Activated CD4-positive, CD25-positive, alpha-beta regulatory T cell treated with anti-CD3 and anti-CD28 coated beads, Interleukin-2, amount 50 U/mL, for 72 hours (primary cell): ENCODE measurements around the gene CHRFAM7A.
"Not testable (repeated sequence)": the region's sequence is repeated elsewhere in the genome, so short reads cannot be mapped to it uniquely, and the experiment has no call there.

Source experiments
- DNase-seq: peaks from one replicate; pipeline ENCODE4 v3.0.0; 2021

CHRFAM7A gene

GRCh38 chr15:30310575-30310974 lies 82.8 kb downstream of the CHRFAM7A start:
- DNase-seq = not testable (repeated sequence)
